NB4 (cell line): Measurements from ENCODE around the gene RNF112.

ENCODE experiments used
- POLR2A ChIP-seq: IDR thresholded peaks from 2 replicates; pipeline ENCODE4 v1.6.1; 2011; ENCODE audit warnings: mild to moderate bottlenecking; ENCODE audit not compliant: insufficient read length; ENCODE audit errors: extremely low read depth
- TF ChIP-seq, protein P1 (sequence below): IDR thresholded peaks from one replicate; pipeline ENCODE4 v1.5.1; 2012; ENCODE audit warnings: low read depth, low read length

DNA sequence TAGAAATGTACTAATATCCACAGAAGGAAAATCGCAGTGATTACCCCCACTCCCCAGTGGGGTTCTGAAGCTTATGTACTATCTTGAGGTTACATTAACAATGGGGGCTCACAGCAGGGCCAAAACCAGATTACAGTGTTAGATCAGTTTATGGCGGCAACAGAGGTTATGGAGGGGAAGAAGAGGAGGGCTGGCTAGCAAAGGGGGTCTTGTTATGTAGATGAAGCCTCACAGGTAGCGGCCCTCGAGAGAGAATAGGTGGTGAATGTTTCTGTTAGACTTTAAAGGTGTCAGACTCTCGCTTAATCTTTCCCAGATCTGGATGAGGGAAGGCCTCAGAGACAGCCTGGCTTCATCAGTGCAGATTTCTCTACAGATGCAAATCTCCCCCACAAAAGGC, 22.2 kb downstream of the RNF112 start:
- TF ChIP-seq, protein P1, sequence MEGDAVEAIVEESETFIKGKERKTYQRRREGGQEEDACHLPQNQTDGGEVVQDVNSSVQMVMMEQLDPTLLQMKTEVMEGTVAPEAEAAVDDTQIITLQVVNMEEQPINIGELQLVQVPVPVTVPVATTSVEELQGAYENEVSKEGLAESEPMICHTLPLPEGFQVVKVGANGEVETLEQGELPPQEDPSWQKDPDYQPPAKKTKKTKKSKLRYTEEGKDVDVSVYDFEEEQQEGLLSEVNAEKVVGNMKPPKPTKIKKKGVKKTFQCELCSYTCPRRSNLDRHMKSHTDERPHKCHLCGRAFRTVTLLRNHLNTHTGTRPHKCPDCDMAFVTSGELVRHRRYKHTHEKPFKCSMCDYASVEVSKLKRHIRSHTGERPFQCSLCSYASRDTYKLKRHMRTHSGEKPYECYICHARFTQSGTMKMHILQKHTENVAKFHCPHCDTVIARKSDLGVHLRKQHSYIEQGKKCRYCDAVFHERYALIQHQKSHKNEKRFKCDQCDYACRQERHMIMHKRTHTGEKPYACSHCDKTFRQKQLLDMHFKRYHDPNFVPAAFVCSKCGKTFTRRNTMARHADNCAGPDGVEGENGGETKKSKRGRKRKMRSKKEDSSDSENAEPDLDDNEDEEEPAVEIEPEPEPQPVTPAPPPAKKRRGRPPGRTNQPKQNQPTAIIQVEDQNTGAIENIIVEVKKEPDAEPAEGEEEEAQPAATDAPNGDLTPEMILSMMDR = no peak
- TF ChIP-seq POLR2A = no peak
